Measurements from ENCODE around the gene KIAA1217. TPM values are rescaled to one million over a fixed set of nuclear protein-coding genes. Genes with fewer than 3 reads are reported as not detected.

The KIAA1217 gene
- total and polyA plus RNA-seq, 9 of the 15 experiments (the other 6 are each of a cell fraction or from before 2014, with no cell fraction given) = 0.04 TPM; not detected in 8

DNA sequence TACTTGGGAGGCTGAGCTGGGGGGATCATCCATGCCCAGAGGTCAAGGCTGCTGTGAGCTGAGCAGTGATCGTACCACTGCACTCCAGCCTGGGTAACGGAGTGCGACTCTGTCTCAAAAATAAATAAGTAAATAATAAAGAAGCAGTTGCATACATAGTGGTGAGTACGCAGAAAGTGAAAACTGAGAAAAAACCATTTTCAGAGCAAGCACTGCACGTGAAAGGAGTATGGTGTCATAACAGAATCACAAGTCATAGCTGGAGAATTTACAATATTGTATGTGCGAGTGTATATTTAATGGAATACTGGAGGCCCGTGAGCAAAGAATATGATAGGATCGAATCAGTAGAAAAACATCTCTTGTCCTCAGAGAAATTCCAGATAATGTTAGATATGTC is 22.3 kb downstream of the KIAA1217 start (continued):
- TF ChIP-seq, protein P1, sequence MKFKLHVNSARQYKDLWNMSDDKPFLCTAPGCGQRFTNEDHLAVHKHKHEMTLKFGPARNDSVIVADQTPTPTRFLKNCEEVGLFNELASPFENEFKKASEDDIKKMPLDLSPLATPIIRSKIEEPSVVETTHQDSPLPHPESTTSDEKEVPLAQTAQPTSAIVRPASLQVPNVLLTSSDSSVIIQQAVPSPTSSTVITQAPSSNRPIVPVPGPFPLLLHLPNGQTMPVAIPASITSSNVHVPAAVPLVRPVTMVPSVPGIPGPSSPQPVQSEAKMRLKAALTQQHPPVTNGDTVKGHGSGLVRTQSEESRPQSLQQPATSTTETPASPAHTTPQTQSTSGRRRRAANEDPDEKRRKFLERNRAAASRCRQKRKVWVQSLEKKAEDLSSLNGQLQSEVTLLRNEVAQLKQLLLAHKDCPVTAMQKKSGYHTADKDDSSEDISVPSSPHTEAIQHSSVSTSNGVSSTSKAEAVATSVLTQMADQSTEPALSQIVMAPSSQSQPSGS (CRISPR knock-in tag; IDR thresholded peaks at IDR 0.05) = no peak
- TF ChIP-seq FOXM1 (IDR thresholded peaks at IDR 0.05; ENCODE audit: low read depth) (no peak), FOXM1 (CRISPR knock-in tag; IDR thresholded peaks at IDR 0.05; ENCODE audit: low read depth) (no peak), WHSC1 (IDR thresholded peaks at IDR 0.05; ENCODE audit: low read length) (no peak), DACH1 (IDR thresholded peaks at IDR 0.05; ENCODE audit: partially characterized antibody) (no peak)
- TF ChIP-seq, protein P2, sequence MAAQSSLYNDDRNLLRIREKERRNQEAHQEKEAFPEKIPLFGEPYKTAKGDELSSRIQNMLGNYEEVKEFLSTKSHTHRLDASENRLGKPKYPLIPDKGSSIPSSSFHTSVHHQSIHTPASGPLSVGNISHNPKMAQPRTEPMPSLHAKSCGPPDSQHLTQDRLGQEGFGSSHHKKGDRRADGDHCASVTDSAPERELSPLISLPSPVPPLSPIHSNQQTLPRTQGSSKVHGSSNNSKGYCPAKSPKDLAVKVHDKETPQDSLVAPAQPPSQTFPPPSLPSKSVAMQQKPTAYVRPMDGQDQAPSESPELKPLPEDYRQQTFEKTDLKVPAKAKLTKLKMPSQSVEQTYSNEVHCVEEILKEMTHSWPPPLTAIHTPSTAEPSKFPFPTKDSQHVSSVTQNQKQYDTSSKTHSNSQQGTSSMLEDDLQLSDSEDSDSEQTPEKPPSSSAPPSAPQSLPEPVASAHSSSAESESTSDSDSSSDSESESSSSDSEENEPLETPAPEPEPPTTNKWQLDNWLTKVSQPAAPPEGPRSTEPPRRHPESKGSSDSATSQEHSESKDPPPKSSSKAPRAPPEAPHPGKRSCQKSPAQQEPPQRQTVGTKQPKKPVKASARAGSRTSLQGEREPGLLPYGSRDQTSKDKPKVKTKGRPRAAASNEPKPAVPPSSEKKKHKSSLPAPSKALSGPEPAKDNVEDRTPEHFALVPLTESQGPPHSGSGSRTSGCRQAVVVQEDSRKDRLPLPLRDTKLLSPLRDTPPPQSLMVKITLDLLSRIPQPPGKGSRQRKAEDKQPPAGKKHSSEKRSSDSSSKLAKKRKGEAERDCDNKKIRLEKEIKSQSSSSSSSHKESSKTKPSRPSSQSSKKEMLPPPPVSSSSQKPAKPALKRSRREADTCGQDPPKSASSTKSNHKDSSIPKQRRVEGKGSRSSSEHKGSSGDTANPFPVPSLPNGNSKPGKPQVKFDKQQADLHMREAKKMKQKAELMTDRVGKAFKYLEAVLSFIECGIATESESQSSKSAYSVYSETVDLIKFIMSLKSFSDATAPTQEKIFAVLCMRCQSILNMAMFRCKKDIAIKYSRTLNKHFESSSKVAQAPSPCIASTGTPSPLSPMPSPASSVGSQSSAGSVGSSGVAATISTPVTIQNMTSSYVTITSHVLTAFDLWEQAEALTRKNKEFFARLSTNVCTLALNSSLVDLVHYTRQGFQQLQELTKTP (IDR thresholded peaks at IDR 0.05; ENCODE audit: low read depth in 1 of 2, partially characterized antibody in 2 of 2) = no peak
